Measurements from ENCODE around the gene OR4C13.
"Not testable (repeated sequence)": the region's sequence is repeated elsewhere in the genome, so short reads cannot be mapped to it uniquely, and the experiment has no call there.

The OR4C13 gene

DNA sequence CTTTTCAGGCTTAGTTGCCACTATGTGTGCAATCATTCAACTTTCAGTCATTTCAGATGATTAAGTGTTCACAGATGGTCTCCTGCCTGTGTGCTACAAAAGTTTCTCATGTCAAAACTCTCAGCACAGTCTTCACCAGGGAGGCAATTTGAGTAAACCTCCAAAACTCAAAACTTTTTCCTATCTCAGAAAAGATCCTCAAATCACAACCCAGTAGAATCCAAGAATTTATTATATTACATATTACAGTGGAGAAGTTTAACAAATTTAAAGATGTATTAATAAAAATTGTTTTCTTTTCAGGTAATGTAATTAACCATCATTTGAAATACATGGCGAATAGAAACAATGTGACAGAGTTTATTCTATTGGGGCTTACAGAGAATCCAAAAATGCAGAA, at the start of gene OR4C13:
Gene OR4C13 (plus strand): TSS at position 301 of the 400 bp plus-strand sequence. CDS start 32 bp downstream, at position 333.
- no peak for DNase-seq (ENCODE audit: low read depth in 2 of 3, low spot score in 1 of 3)

GRCh38 chr11:49911516-49911915, 40.7 kb upstream of the OR4C13 start:
- DNase-seq (ENCODE audit: low read depth in 2 of 3, low spot score in 1 of 3) = not testable (repeated sequence)

DNA sequence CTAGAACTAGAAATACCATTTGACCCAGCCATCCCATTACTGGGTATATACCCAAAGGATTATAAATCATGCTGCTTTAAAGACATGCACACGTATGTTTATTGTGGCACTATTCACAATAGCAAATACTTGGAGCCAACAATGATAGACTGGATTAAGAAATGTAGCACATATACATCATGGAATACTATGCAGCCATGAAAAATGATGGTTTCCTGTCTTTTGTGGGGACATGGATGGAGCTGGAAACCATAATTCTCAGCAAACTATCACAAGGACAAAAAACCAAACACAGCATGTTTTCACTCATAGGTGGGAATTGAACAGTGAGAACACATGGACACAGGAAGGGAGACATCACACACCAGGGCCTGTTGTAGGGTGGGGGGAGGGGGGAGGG, 3.5 kb upstream of the OR4C13 start:
- not testable (repeated sequence) for DNase-seq (ENCODE audit: low read depth in 2 of 3, low spot score in 1 of 3)

- DNase-seq (ENCODE audit: low read depth in 2 of 3, low spot score in 1 of 3) = not testable (repeated sequence)
These were observed 21.2 kb downstream of the OR4C13 start for GRCh38 chr11:49973439-49973838.

- not testable (repeated sequence) for DNase-seq (ENCODE audit: low read depth in 2 of 3, low spot score in 1 of 3)
These were observed 30.2 kb downstream of the OR4C13 start, which contains the start of gene OR4C12 for GRCh38 chr11:49982435-49982834. OR4C12 (minus strand) TSS chr11:49982535; CDS start chr11:49982501, 34 bp downstream.

DNA sequence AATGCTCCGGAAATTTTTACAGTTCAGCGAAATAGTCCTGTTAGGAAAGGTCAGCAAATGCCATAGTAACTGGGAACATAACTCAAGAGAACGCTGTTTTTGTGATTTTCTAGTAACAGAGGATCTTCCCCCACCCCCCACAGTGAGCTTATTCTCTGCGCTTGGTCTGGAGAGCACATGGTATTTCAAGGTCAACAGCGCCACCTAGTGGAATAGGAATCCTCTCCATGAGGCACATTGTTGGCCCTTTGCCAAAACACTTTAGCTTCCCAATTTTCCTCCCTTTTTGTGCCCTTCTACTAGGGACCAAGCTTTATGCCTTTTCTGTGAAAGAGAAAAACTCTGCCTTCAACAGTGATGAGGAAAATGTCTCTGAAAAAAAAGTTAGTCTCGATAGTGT, 43.4 kb downstream of the OR4C13 start:
- peak; percentile 5 to 36 (median 23) for DNase-seq (ENCODE audit: low read depth in 2 of 3, low spot score in 1 of 3)
